Memory B cell (primary cell): ENCODE results near the gene SLC25A38.
"Not testable (repeated sequence)": the region's sequence is repeated elsewhere in the genome, so short reads cannot be mapped to it uniquely, and the experiment has no call there.

Experiments
- ATAC-seq: fragments of 150-1000 bp; cut with Tn5 transposase; 2 replicates; pipeline ENCODE4 v1.10.0; 2021; ENCODE audit warnings: low read depth, mild to moderate bottlenecking, moderate library complexity
- DNase-seq, 2 donors: peaks; one replicate each; pipeline ENCODE4 v3.0.0; 2022; ENCODE audit warnings: low spot score in 2 of 2
- H3K27ac Mint-ChIP-seq: one replicate; pipeline ENCODE4 v1.8.0; 2022; ENCODE audit warnings: mild to moderate bottlenecking, moderate library complexity, mixed read lengths
- H3K27me3 Mint-ChIP-seq: one replicate; pipeline ENCODE4 v1.8.0; 2022; ENCODE audit warnings: mixed read lengths
- H3K36me3 Mint-ChIP-seq: one replicate; pipeline ENCODE4 v1.8.0; 2022; ENCODE audit warnings: mild to moderate bottlenecking, mixed read lengths
- H3K4me1 Mint-ChIP-seq: one replicate; pipeline ENCODE4 v1.8.0; 2022; ENCODE audit warnings: mixed read lengths
- H3K4me3 Mint-ChIP-seq: one replicate; pipeline ENCODE4 v1.8.0; 2022; ENCODE audit warnings: mild to moderate bottlenecking, moderate library complexity, mixed read lengths
- H3K9me3 Mint-ChIP-seq: one replicate; pipeline ENCODE4 v1.8.0; 2022; ENCODE audit warnings: mixed read lengths

Gene SLC25A38

DNA sequence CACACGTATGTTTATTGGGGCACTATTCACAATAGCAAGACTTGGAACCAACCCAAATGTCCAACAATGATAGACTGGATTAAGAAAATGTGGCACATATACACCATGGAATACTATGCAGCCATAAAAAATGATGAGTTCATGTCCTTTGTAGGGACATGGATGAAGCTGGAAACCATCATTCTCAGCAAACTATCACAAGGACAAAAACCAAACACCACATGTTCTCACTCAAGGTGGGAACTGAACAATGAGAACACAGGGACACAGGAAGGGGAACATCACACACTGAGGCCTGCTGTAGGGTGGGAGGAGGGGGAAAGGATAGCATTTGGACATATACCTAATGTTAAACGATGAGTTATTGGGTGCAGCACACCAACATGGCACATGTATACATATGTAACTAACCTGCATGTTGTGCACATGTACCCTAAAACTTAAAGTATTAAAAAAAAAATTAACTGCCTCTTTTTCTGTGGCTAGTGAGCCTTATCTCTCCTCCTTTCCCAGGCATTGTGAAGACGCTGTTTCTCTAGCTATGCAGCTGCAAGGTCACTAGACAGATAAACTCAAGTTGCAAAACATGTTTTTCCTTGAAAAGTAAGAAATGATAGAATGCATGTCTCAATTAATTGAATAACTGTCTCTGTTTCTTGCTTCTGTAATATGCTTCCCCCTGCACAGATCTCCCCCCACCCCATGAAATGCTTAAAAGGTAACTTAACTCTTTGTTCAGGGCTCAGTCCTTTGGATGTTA is 29.8 kb upstream of the SLC25A38 start:
- DNase-seq, H3K27me3 Mint-ChIP-seq, ATAC-seq, H3K9me3 Mint-ChIP-seq, H3K4me1 Mint-ChIP-seq, H3K27ac Mint-ChIP-seq, H3K36me3 Mint-ChIP-seq, H3K4me3 Mint-ChIP-seq: not testable (repeated sequence)

DNA sequence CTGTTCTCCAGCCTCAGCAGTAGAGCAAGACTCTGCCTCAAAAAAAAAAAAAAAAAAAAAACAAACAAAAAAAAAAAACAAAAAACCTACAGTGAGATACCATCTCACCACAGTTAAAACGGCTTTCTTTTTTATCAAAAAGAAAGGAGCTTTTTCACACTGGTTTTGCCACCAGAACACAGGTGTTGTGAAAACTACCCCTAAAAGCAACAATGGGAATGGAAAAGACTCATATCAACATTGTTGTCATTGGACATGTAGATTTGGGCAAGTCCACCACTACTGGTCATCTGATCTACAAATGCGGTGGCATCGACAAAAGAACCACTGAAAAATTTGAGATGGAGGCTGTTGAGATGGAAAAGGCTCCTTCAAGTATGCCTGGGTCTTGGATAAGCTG is 24.8 kb upstream of the SLC25A38 start:
- no peak overlapping the region for H3K4me3 Mint-ChIP-seq
- no peak overlapping the region for H3K27ac Mint-ChIP-seq
- no peaks in the 10 kb centered on the region for H3K27me3 Mint-ChIP-seq
- no peaks in the 10 kb centered on the region for H3K36me3 Mint-ChIP-seq
- DNase-seq, result no peak
- peaks cover 7% of the 10 kb centered on the region for H3K4me1 Mint-ChIP-seq
- no peaks in the 10 kb centered on the region for H3K9me3 Mint-ChIP-seq
- no peak for ATAC-seq

DNA sequence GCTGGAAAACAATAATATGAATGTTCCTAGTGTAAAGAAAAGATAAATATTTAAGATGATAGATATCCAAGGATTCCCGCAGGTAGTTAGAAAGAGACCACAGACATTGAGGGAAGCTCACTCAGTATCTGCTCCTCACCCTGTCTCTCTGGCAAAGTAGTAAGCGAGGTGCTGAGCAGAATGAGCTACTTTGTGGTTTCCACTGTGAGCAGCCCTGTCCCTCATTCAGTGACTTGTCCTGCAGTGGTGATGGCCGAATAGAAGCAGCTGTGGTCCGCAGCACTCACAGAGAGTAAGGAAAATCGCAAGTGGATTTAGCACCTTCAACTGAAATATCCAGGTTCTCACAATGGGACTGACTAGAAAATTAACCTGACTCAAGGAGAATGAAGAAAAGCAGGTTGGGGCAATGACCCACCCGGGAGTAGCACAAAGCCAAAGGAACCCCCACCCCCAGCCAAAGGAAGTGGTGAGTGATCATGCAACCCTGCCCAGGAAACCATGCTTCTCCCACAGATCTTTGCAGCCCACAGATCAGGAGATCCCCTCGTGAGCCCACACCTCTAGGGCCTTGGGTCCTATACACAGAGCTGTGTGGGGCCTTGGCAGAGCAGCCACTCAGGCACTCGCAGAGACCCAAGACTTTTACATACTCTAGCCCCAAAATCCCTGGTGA is 21.8 kb upstream of the SLC25A38 start:
- H3K36me3 Mint-ChIP-seq, result no peaks in the 10 kb centered on the region
- H3K27me3 Mint-ChIP-seq, result no peaks in the 10 kb centered on the region
- H3K4me1 Mint-ChIP-seq, result peaks cover 7% of the 10 kb centered on the region
- no peak overlapping the region for H3K27ac Mint-ChIP-seq
- no peaks in the 10 kb centered on the region for H3K9me3 Mint-ChIP-seq
- no peak for DNase-seq
- ATAC-seq, result no peak
- no peak overlapping the region for H3K4me3 Mint-ChIP-seq

DNA sequence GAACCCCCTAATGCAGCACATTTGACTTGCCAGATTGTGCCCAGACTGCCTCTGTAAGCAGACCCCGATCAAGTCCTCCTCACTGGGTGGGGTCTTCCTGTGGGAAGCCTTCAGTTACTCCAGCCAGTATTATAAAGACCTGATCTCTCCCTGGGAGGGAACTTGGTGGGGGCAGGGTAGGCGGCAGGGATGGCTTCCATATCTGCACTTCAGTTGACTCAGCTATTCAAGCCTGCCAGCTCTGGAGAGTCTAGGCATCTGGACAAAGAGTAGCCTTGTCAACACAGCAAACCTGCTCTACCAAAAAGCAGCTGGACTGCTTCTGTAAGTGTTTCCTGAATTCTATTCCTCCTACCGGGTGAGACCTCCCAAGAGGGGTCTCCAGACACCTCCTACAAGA is 21.0 kb upstream of the SLC25A38 start:
- ATAC-seq (no peak), DNase-seq (no peak)
- H3K4me3 Mint-ChIP-seq, result no peak overlapping the region
- H3K36me3 Mint-ChIP-seq, result no peaks in the 10 kb centered on the region
- H3K27ac Mint-ChIP-seq, result no peak overlapping the region
- no peaks in the 10 kb centered on the region for H3K9me3 Mint-ChIP-seq
- peaks cover 7% of the 10 kb centered on the region for H3K4me1 Mint-ChIP-seq
- H3K27me3 Mint-ChIP-seq, result no peaks in the 10 kb centered on the region

DNA sequence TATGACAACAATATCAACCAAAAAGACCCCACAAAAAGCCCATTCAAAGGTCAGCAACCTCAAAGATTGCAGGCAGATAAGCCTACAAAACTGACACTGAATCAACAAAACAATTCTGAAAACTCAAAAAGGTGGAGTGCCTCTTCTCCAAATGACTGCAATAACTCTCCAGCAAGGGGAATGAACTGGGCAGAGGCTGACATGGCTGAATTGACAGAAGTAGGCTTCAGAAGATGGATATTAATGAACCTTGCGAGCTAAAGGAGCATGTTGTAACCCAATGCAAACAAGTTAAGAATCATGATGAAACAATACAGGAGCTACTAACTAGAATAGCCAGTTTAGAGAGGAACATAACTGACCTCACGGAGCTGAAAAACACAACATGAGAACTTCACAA is 20.4 kb upstream of the SLC25A38 start:
- no peaks in the 10 kb centered on the region for H3K36me3 Mint-ChIP-seq
- H3K27ac Mint-ChIP-seq, result no peak overlapping the region
- ATAC-seq (no peak), DNase-seq (no peak)
- H3K27me3 Mint-ChIP-seq, result no peaks in the 10 kb centered on the region
- H3K4me3 Mint-ChIP-seq, result no peak overlapping the region
- H3K4me1 Mint-ChIP-seq, result peaks cover 7% of the 10 kb centered on the region
- no peaks in the 10 kb centered on the region for H3K9me3 Mint-ChIP-seq

DNA sequence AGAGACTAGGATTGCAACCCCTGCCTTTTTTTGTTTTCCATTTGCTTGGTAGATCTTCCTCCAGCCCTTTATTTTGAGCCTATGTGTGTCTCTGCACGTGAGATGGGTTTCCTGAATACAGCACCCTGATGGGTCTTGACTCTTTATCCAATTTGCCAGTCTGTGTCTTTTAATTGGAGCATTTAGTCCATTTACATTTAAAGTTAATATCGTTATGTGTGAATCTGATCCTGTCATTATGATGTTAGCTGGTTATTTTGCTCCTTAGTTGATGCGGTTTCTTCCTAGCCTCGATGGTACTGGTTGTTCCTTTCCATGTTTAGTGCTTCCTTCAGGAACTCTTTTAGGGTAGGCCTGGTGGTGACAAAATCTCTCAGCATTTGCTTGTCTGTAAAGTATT is 12.7 kb upstream of the SLC25A38 start:
- not testable (repeated sequence) for H3K9me3 Mint-ChIP-seq, H3K27me3 Mint-ChIP-seq, ATAC-seq, H3K4me3 Mint-ChIP-seq, DNase-seq, H3K36me3 Mint-ChIP-seq, H3K4me1 Mint-ChIP-seq, H3K27ac Mint-ChIP-seq

DNA sequence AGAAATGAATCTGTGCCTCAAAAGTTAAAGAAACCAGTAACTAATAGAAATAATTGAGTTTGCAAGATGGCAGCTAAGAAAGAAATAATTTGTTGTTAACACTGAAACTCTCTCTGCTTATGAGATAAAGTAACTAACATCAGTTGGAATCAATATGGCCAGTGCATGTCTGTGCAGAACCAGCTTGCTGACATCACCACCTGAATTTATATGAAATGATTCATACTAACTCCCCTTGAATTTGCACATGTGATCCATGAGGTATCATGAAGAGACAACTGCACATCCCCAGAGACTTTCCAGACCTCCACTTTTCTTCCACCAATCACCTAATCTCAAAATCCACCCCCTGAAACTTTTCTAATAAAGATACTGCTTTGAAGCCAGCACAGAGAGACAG is 10.3 kb upstream of the SLC25A38 start:
- Mint-ChIP-seq H3K4me3 (no peak overlapping the region), H3K9me3 (no peaks in the 10 kb centered on the region), H3K27ac (no peak overlapping the region), H3K27me3 (peaks cover 6% of the 10 kb centered on the region), H3K4me1 (peaks cover 5% of the 10 kb centered on the region), H3K36me3 (peaks cover 1% of the 10 kb centered on the region)
- DNase-seq (no peak), ATAC-seq (no peak)

DNA sequence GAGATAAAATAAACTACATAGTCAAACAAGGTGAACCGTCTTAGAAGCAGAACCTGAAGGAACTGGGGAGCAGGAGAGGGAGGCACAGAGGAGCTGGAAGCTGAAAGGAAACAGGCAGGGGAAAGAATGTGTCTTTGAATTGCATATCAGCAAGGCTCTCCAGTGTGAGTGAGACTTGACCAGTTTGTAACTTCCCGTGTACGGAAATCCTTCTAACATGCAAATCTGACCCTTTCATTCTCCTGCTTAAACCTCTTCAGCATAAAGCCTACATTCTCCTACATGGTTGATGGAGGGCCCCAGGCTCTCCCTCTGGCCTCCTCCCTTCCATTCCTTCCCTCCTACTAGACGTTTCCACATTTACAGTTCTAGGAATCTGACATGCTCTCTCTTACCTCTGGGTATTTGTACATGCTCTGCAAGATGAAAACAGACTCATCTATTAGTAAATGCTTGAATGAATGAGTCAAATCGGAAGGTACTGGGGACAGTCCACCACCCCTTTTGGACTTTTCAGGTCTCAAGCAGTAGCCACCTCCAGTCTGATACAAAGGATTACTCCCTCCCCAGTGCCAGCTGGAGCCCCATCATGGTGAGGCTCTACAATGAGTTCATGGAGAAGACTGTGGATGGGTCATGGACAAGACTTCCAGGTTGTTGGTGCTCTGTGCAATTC is 6.1 kb upstream of the SLC25A38 start:
- Mint-ChIP-seq H3K27me3 (peaks cover 4% of the 10 kb centered on the region), H3K27ac (no peak overlapping the region), H3K9me3 (no peaks in the 10 kb centered on the region), H3K4me3 (no peak overlapping the region), H3K4me1 (peaks cover 8% of the 10 kb centered on the region), H3K36me3 (no peaks in the 10 kb centered on the region)
- ATAC-seq (no peak), DNase-seq (no peak)

DNA sequence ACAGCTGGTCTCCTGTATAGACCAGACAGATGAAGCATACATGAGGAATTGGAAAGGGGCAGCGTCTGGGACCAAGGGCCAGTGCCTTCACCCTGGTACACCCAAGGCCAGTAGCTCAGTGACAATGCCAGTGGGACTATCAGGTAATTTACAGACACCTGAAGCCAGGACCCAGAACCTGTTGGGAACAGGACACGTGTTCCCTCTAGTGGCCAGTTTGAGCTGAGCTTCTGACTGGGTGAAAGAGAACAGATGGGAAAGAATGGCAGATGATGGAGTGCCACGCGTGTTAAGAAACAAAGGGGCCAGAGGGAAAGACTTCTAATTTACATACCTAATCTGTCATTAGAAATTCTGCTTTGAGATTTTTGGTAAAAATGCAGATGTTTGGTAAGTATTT is 5.1 kb upstream of the SLC25A38 start:
- no peaks in the 10 kb centered on the region for H3K36me3 Mint-ChIP-seq
- peaks cover 8% of the 10 kb centered on the region for H3K4me1 Mint-ChIP-seq
- DNase-seq (peak; percentile 42 to 48), ATAC-seq (peak; percentile 82)
- peaks cover under 1% of the 10 kb centered on the region for H3K27me3 Mint-ChIP-seq
- no peak overlapping the region for H3K27ac Mint-ChIP-seq
- H3K4me3 Mint-ChIP-seq, result no peak overlapping the region
- no peaks in the 10 kb centered on the region for H3K9me3 Mint-ChIP-seq

DNA sequence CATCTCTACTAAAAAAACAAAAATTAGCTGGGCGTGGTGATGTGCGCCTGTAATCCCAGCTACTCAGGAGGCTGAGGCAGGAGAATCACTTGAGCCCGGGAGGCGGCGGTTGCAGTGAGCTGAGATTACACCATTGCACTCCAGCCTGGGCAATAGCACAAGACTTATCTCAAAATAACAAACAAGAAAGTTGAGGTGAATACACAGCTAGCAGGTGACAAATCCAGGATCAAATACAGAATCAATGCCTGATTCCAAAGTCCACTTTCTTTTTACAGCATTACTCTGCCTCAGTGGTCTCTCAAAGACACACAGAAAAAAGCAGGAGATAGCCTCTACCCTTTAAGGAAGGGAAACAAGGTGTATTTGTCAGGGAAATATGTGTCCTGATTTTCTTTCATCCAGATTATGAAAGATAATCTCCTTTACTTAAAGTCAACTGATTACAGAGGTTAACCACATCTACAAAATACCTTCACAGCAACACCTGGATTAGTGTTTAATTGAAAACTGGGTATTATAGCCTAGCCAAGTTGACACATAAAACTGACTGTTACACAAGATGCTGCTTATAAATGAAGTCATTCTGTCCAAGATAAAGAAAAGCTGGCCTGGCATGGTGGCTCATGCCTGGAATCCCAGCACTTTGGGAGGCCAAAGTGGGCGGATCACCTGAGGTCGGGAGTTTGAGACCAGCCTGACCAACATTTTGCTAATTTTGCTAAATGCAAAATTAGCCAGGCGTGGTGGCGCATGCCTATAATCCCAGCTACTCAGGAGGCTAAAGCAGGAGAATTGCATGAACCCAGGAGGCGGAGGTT is 4.0 kb upstream of the SLC25A38 start:
- Mint-ChIP-seq H3K36me3 (no peaks in the 10 kb centered on the region), H3K4me3 (no peak overlapping the region), H3K27me3 (no peaks in the 10 kb centered on the region), H3K9me3 (no peaks in the 10 kb centered on the region), H3K27ac (no peak overlapping the region), H3K4me1 (peaks cover 8% of the 10 kb centered on the region)
- DNase-seq (no peak), ATAC-seq (no peak)

DNA sequence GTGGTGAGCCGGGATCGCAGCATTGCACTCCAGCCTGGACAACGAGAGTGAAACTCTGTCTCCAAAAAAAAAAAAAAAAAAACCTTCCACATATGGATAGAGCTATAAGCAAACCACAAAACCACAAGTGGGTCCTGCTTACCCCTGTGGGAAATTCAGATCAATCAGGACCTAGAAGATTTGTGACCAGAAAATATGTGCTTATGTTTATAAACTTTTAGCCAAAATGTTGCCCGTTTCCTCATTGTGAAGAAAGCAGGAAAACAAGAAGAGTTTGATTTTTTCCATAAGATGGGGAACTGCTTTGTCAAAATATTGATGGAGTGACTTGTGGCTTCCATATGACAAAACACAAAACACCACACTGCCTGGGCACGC is 3.4 kb upstream of the SLC25A38 start:
- H3K36me3 Mint-ChIP-seq, result no peaks in the 10 kb centered on the region
- H3K27ac Mint-ChIP-seq, result no peak overlapping the region
- H3K9me3 Mint-ChIP-seq, result no peaks in the 10 kb centered on the region
- H3K4me1 Mint-ChIP-seq, result peaks cover 8% of the 10 kb centered on the region
- DNase-seq, result no peak
- no peaks in the 10 kb centered on the region for H3K27me3 Mint-ChIP-seq
- H3K4me3 Mint-ChIP-seq, result no peak overlapping the region
- no peak for ATAC-seq

DNA sequence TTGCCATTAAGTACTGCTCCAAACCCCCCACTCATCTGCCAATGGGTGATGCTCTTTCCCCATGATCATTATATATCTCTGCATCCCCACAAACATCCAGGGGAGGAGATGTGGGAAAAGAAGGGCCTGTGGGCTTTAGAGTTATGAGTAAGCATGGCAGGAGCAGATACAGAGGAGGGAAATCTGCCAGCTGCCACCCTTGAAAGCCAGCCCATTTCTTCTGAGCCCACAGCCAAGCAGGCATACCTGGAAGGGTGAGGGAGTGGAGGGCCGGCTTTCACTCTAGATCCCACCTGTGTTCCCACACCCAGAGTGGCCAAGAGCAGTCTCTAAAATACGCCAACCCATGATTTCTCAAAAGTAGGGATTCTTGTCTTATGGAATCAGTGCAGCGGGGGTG is 1.7 kb upstream of the SLC25A38 start:
- ATAC-seq (no peak), DNase-seq (no peak)
- peaks cover 16% of the 10 kb centered on the region for H3K4me1 Mint-ChIP-seq
- H3K4me3 Mint-ChIP-seq, result no peak overlapping the region
- no peaks in the 10 kb centered on the region for H3K27me3 Mint-ChIP-seq
- no peak overlapping the region for H3K27ac Mint-ChIP-seq
- H3K9me3 Mint-ChIP-seq, result no peaks in the 10 kb centered on the region
- H3K36me3 Mint-ChIP-seq, result peaks cover 3% of the 10 kb centered on the region

DNA sequence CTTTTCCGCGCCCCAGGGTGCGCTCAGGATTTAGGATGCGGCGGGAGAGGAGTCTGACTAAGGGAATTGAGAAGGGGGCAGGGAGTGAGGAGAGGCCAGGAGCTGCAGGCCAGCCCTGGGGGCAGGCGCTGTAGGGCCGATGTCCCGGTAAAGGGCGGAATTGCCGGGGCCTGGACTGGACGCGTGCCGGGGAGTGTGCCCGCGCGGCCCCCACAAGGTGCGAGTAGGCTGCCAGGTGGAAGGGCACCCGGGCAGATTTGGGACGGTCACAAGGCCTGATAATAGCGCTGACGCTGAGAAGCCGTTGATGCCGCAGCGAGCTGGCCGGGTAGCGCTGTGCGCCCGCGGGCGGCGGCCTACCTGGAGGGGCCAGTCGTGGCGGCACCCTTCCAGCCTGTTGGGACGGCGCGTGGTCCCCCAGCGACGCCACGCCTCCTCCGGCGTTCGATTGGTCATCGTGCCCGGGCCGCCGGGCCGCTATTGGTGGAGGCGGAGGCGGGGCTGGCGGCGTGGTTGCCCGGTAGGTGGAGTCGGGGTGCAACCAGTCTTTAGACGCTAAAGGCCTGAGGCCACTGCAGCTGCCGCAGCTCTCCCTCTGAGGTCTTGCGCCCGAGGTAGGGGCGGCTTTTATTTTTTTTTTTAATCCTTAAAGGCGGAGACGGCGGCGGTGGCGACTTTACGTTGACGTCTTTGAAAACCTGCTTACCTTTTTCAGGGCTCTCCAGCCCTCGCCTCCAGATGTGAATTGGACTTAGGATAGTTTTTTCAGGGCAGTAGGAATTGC is 903 bp downstream of the SLC25A38 start:
- Mint-ChIP-seq H3K4me1 (peaks cover 34% of the 10 kb centered on the region), H3K27me3 (no peaks in the 10 kb centered on the region), H3K36me3 (peaks cover 7% of the 10 kb centered on the region), H3K27ac (peak overlapping the region; percentile 97), H3K4me3 (peak overlapping the region; percentile 98), H3K9me3 (no peaks in the 10 kb centered on the region)
- ATAC-seq (peak; percentile 81), DNase-seq (peak; percentile 90 to 91)
